Measurements from ENCODE around the gene ADGRE2. TPM values are rescaled to one million over a fixed set of nuclear protein-coding genes. Genes with fewer than 3 reads are reported as not detected.
"Not testable (repeated sequence)": the region's sequence is repeated elsewhere in the genome, so short reads cannot be mapped to it uniquely, and the experiment has no call there.

The ADGRE2 gene
- 0.54 TPM for total RNA-seq
- long read RNA-seq, result 0 reads

GRCh38 chr19:14778110-14778845 is at the start of gene ADGRE2:
TSS of gene ADGRE2 (minus strand) at chr19:14778560. CDS start at chr19:14776756, 1,804 bp downstream.
- ATAC-seq (ENCODE audit: poor library complexity), result not testable (repeated sequence)

DNA sequence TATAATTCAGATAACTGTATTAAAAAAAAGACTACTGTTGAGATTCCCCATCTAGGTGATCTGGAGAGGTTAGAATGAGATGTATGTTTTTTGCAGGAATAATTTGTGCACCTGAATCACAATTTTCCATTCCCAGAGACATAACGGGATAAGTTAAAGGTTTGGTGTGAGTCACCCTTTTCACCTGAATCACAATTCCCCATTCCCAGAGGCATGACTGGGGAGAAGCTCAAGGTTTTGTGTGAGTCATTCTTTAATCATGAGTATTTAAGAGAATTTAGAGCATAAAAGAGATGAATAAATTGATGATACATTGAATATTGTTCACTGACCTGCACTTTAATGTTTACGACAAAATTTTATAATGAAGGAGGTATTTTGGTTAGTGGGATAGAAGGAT is 47.6 kb upstream of the ADGRE2 start:
- no peak for ATAC-seq (ENCODE audit: poor library complexity)
- intact Hi-C loops (cut with DNase I), result no loop called here
- DNase-seq, result no peak

More at GRCh38 chr19:14778110-14778845, at the start of gene ADGRE2:
- DNase-seq; intact Hi-C loops (cut with DNase I): not testable (repeated sequence)

DNA sequence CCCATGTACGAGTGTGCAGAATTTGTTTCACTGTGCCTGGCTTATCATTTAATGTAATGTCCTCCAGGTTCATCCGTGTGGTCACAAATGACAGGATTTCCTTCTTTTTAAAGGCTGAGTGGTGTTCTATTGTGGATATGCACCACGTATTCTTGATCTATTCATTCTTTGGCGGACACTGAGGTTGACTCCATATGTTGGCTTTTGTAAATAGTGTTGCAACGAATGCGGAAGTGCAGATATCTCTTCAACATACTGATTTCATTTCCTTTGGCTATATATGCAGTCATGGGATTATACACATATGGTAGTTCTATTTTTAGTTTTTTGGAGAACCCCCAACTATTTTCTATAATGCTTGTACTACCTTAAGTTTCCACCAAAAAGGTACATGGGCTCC is 43.6 kb upstream of the ADGRE2 start:
- ATAC-seq (ENCODE audit: poor library complexity), result no peak
- DNase-seq, result no peak
- intact Hi-C loops (cut with DNase I), result no loop called here

DNA sequence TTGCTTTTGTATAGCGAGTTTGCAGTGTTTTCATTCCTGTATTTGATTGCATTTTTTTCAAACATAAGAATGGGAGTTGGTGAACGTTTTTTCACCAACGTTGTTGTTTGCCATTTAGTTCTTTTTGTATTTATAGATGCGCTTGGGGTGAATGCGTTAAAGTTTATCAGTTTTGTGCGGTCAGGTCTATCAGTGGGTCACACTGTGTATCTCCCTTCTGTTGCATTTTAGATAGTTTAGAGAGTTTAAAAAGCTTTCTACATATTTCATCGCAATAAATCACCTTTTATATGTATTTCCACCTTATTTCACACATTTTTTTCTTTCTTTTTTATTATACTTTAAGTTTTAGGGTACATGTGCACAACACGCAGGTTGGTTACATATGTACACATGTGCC is 40.2 kb upstream of the ADGRE2 start:
- DNase-seq, result no peak
- intact Hi-C loops (cut with DNase I), result no loop called here
- ATAC-seq (ENCODE audit: poor library complexity), result no peak

- DNase-seq (no peak), ATAC-seq (ENCODE audit: poor library complexity) (no peak)
- intact Hi-C loops (cut with DNase I), result no loop called here
Measured at GRCh38 chr19:14817052-14817451, 38.7 kb upstream of the ADGRE2 start.

GRCh38 chr19:14814982-14815652 is 36.8 kb upstream of the ADGRE2 start:
- no peak for DNase-seq
- no peak for ATAC-seq (ENCODE audit: poor library complexity)
- intact Hi-C loops (cut with DNase I), result no loop called here

- intact Hi-C loops (cut with DNase I), result no loop called here
- peak; percentile 53 for ATAC-seq (ENCODE audit: poor library complexity)
- no peak for DNase-seq
Measured at GRCh38 chr19:14809272-14810057, 31.1 kb upstream of the ADGRE2 start.

DNA sequence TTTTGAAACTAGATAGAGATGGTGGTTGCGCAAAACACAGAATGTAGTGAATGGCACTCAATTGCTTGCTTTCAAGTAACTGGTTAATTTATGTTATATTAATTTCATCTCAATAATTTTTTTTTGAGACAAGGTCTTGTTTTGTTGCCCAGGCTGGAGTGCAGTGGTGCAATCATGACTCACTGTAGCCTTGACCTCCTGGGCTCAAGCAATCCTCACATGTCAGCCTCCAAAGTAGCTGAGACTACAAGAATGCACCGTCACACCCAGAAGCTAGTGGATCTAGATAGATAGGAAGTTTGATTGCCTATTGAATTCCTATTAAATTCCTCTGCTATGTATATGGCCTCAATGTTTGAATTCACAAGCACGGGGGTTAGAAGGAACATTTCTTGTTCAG is 26.4 kb upstream of the ADGRE2 start:
- ATAC-seq (ENCODE audit: poor library complexity) (no peak), DNase-seq (no peak)
- intact Hi-C loops (cut with DNase I), result no loop called here

DNA sequence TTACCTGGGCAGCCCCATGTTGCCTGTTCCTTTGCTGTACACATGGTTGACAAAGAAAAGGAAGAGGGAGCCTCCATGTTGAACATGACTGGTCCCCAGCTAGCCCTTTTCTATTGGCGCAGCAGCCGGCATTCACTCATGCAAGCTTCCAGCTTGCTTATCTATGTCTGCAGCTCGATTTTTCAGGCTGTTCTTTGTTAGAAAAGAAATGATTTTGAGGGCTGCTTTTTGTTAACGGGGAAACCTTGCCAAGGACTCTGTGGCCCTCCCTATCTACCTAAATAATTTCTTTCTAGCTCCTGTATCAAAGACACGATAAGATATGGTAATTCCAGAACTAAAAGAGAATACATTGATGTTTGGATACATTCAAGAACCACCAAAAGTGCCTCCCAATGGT is 20.4 kb upstream of the ADGRE2 start:
- ATAC-seq (ENCODE audit: poor library complexity) (no peak), DNase-seq (no peak)
- intact Hi-C loops (cut with DNase I), result no loop called here

DNA sequence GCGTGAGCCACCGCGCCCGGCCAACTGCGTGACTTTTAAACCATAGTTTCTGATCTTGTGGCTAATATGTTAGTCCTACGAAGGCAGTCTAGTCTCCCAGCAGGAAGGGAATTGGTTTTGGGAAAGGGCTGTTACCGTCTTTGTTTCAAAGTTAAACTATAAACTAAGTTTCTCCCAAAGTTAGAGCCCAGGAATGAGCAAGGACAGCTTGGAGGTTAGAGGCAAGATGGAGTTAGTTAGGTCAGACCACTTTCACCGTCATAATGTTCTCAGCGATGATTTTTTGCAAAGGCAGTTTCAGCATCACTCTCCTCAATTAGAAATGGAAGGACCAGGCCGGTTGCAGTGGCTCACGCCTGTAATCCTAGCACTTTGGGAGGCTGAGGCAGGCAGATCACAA is 17.7 kb upstream of the ADGRE2 start:
- intact Hi-C loops (cut with DNase I), result no loop called here
- ATAC-seq (ENCODE audit: poor library complexity) (no peak), DNase-seq (no peak)

- no peak for ATAC-seq (ENCODE audit: poor library complexity)
- intact Hi-C loops (cut with DNase I), result no loop called here
- DNase-seq, result no peak
Measured at GRCh38 chr19:14795078-14795721, 16.8 kb upstream of the ADGRE2 start.

GRCh38 chr19:14792250-14792649 is 13.9 kb upstream of the ADGRE2 start:
- DNase-seq; ATAC-seq (ENCODE audit: poor library complexity); intact Hi-C loops (cut with DNase I): not testable (repeated sequence)

GRCh38 chr19:14786421-14786851 is 8.1 kb upstream of the ADGRE2 start:
- intact Hi-C loops (cut with DNase I), result no loop called here
- DNase-seq, result peak; percentile 53
- ATAC-seq (ENCODE audit: poor library complexity), result no peak

- intact Hi-C loops (cut with DNase I), result not testable (repeated sequence)
- DNase-seq (peak; percentile 66), ATAC-seq (ENCODE audit: poor library complexity) (peak; percentile 79)
Measured at GRCh38 chr19:14785102-14785793, 6.9 kb upstream of the ADGRE2 start.

DNA sequence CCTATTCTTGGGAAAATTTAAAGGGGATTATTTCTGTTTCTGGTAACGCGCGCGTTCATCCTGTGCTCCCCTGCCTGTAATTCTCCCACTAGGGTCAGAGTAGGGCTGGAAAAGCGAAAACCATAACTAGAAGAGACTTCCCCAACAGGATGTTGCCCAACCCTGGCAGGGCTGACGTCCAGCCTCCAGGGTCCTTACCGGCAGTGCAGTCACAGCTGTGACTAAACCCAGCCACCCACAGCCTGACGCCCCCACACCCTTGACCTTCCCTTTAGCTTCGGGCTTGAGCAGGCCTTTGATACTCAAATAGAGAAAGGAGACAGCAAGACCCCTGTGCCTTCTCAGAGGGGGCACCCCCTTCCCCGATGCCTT is 6.4 kb upstream of the ADGRE2 start:
- peak; percentile 76 for DNase-seq
- intact Hi-C loops (cut with DNase I), result not testable (repeated sequence)
- peak; percentile 67 for ATAC-seq (ENCODE audit: poor library complexity)

GRCh38 chr19:14783410-14783998 is 5.1 kb upstream of the ADGRE2 start:
- peak; percentile 48 for ATAC-seq (ENCODE audit: poor library complexity)
- DNase-seq; intact Hi-C loops (cut with DNase I): not testable (repeated sequence)

- intact Hi-C loops (cut with DNase I), result no loop called here
- ATAC-seq (ENCODE audit: poor library complexity), result no peak
Measured at GRCh38 chr19:14782626-14783409, 4.5 kb upstream of the ADGRE2 start.

More at GRCh38 chr19:14782626-14783409, 4.5 kb upstream of the ADGRE2 start:
- DNase-seq, result no peak
